SJCRH30 (cell line): ENCODE measurements around the gene FGF6. TPM values are rescaled to one million over a fixed set of nuclear protein-coding genes. Genes with fewer than 3 reads are reported as not detected.
"Not testable (repeated sequence)": the region's sequence is repeated elsewhere in the genome, so short reads cannot be mapped to it uniquely, and the experiment has no call there.

Source experiments
- DNase-seq, 2 experiments: peaks; one replicate each; pipeline ENCODE4 v3.0.0-alpha.2; 2015 to 2020
- H3K27ac ChIP-seq: fragments of 250-450 bp; sonication (Bioruptor Pico); 2 replicates; pipeline ENCODE4 v1.5.1; 2020; ENCODE audit warnings: mild to moderate bottlenecking, moderate library complexity
- H3K27me3 ChIP-seq: fragments of 250-450 bp; sonication (Bioruptor Pico); 2 replicates; pipeline ENCODE4 v1.5.1; 2020; ENCODE audit warnings: mild to moderate bottlenecking, moderate library complexity
- H3K36me3 ChIP-seq: fragments of 250-450 bp; sonication (Bioruptor Pico); 2 replicates; pipeline ENCODE4 v1.5.1; 2020; ENCODE audit warnings: mild to moderate bottlenecking, moderate library complexity
- H3K4me1 ChIP-seq: fragments of 250-450 bp; sonication (Bioruptor Pico); 2 replicates; pipeline ENCODE4 v1.5.1; 2020; ENCODE audit warnings: mild to moderate bottlenecking, moderate library complexity
- H3K4me3 ChIP-seq: fragments of 250-450 bp; sonication (Bioruptor Pico); 2 replicates; pipeline ENCODE4 v1.5.1; 2020; ENCODE audit warnings: mild to moderate bottlenecking, moderate library complexity
- H3K9me3 ChIP-seq: fragments of 250-450 bp; sonication (Bioruptor Pico); replicated peaks from 2 replicates; pipeline ENCODE4 v1.5.1; 2020; ENCODE audit warnings: mild to moderate bottlenecking, moderate library complexity
- total RNA-seq: library from RNA; depleted of rRNA; stranded (reverse); fragments of >200 nt; shearing (Covaris generic); gene quantifications from 2 replicates; pipeline ENCODE4 v1.2.3, GENCODE V29; 2014

FGF6 gene
- total RNA-seq, 1 experiment from 2014 or later, result not detected

GRCh38 chr12:4417936-4418335, 27.7 kb downstream of the FGF6 start:
- no peaks in the 10 kb centered on the region for H3K27me3 ChIP-seq

GRCh38 chr12:4417455-4417854, 28.2 kb downstream of the FGF6 start:
- DNase-seq, result peak; percentile 46 to 66
- Histone ChIP-seq H3K27me3 (no peaks in the 10 kb centered on the region), H3K4me1 (peaks cover 21% of the 10 kb centered on the region), H3K36me3 (no peaks in the 10 kb centered on the region), H3K9me3 (no peaks in the 10 kb centered on the region), H3K4me3 (peak overlapping the region; percentile 30), H3K27ac (peak overlapping the region; percentile 1; the same call in 1 of the 2 replicates)

More at GRCh38 chr12:4417936-4418335, 27.7 kb downstream of the FGF6 start:
- Histone ChIP-seq H3K4me3 (peak overlapping the region; percentile 30), H3K4me1 (peaks cover 21% of the 10 kb centered on the region), H3K36me3 (no peaks in the 10 kb centered on the region), H3K27ac (peak overlapping the region; percentile 1; the same call in 1 of the 2 replicates), H3K9me3 (no peaks in the 10 kb centered on the region)
- DNase-seq, result peak in 1 of 2 experiments; percentile 24

GRCh38 chr12:4416276-4416675, 29.3 kb downstream of the FGF6 start:
- Histone ChIP-seq H3K4me3 (no peak overlapping the region), H3K9me3 (no peaks in the 10 kb centered on the region), H3K4me1 (peaks cover 21% of the 10 kb centered on the region), H3K27ac (no peak overlapping the region), H3K27me3 (no peaks in the 10 kb centered on the region), H3K36me3 (no peaks in the 10 kb centered on the region)
- no peak for DNase-seq

GRCh38 chr12:4412465-4412864, 33.1 kb downstream of the FGF6 start:
- Histone ChIP-seq H3K9me3 (no peaks in the 10 kb centered on the region), H3K4me3 (no peak overlapping the region), H3K36me3 (no peaks in the 10 kb centered on the region), H3K4me1 (peaks cover 14% of the 10 kb centered on the region), H3K27ac (no peak overlapping the region), H3K27me3 (no peaks in the 10 kb centered on the region)
- no peak for DNase-seq

GRCh38 chr12:4412056-4412455, 33.6 kb downstream of the FGF6 start:
- peaks cover 14% of the 10 kb centered on the region for H3K4me1 ChIP-seq
- H3K27me3 ChIP-seq, result no peaks in the 10 kb centered on the region
- no peak overlapping the region for H3K4me3 ChIP-seq
- no peak overlapping the region for H3K27ac ChIP-seq
- DNase-seq, result no peak
- no peaks in the 10 kb centered on the region for H3K36me3 ChIP-seq
- no peaks in the 10 kb centered on the region for H3K9me3 ChIP-seq

- Histone ChIP-seq H3K9me3 (peaks cover 2% of the 10 kb centered on the region; the same call in 1 of the 2 replicates), H3K36me3 (no peaks in the 10 kb centered on the region), H3K4me3 (no peak overlapping the region), H3K27me3 (no peaks in the 10 kb centered on the region), H3K4me1 (no peaks in the 10 kb centered on the region), H3K27ac (no peak overlapping the region)
- DNase-seq, result no peak
Measured at GRCh38 chr12:4407136-4407535, 38.5 kb downstream of the FGF6 start.

- not testable (repeated sequence) for H3K9me3 ChIP-seq, H3K4me1 ChIP-seq, H3K27me3 ChIP-seq, H3K36me3 ChIP-seq, DNase-seq, H3K27ac ChIP-seq, H3K4me3 ChIP-seq
Measured at GRCh38 chr12:4404877-4405637, 40.6 kb downstream of the FGF6 start.

GRCh38 chr12:4402996-4403395, 42.6 kb downstream of the FGF6 start:
- Histone ChIP-seq H3K4me1 (no peaks in the 10 kb centered on the region), H3K36me3 (no peaks in the 10 kb centered on the region), H3K4me3 (no peak overlapping the region), H3K27me3 (0 out of 2 replicates have a peak, but pooled peaks cover 3% of the 10 kb centered on the region), H3K9me3 (peaks cover 2% of the 10 kb centered on the region; the same call in 1 of the 2 replicates), H3K27ac (no peak overlapping the region)
- no peak for DNase-seq

- H3K9me3 ChIP-seq, result peaks cover 2% of the 10 kb centered on the region; the same call in 1 of the 2 replicates
- DNase-seq, result no peak
- H3K4me3 ChIP-seq, result no peak overlapping the region
- H3K27me3 ChIP-seq, result 0 out of 2 replicates have a peak, but pooled peaks cover 5% of the 10 kb centered on the region
- no peaks in the 10 kb centered on the region for H3K36me3 ChIP-seq
- H3K27ac ChIP-seq, result no peak overlapping the region
- H3K4me1 ChIP-seq, result no peaks in the 10 kb centered on the region
Measured at GRCh38 chr12:4401117-4401516, 44.5 kb downstream of the FGF6 start.

- peaks cover 9% of the 10 kb centered on the region; the same call in 1 of the 2 replicates for H3K27me3 ChIP-seq
- no peaks in the 10 kb centered on the region for H3K36me3 ChIP-seq
- no peaks in the 10 kb centered on the region for H3K9me3 ChIP-seq
- H3K4me3 ChIP-seq, result no peak overlapping the region
- no peaks in the 10 kb centered on the region for H3K4me1 ChIP-seq
- no peak for DNase-seq
- no peak overlapping the region for H3K27ac ChIP-seq
Measured at GRCh38 chr12:4395818-4396217, 49.8 kb downstream of the FGF6 start.

- no peak overlapping the region for H3K27ac ChIP-seq
- no peaks in the 10 kb centered on the region for H3K4me1 ChIP-seq
- no peaks in the 10 kb centered on the region for H3K36me3 ChIP-seq
- H3K4me3 ChIP-seq, result no peak overlapping the region
- no peaks in the 10 kb centered on the region for H3K9me3 ChIP-seq
- DNase-seq, result no peak
- peaks cover 7% of the 10 kb centered on the region; the same call in 1 of the 2 replicates for H3K27me3 ChIP-seq
Measured at GRCh38 chr12:4393211-4393610, 52.4 kb downstream of the FGF6 start.

GRCh38 chr12:4392223-4392742, 53.3 kb downstream of the FGF6 start:
- Histone ChIP-seq H3K4me1 (no peaks in the 10 kb centered on the region), H3K4me3 (no peak overlapping the region), H3K27ac (no peak overlapping the region), H3K27me3 (peaks cover 7% of the 10 kb centered on the region; the same call in 1 of the 2 replicates), H3K36me3 (no peaks in the 10 kb centered on the region), H3K9me3 (no peaks in the 10 kb centered on the region)
- DNase-seq, result no peak

GRCh38 chr12:4388662-4389061, 57.0 kb downstream of the FGF6 start:
- no peak overlapping the region for H3K4me3 ChIP-seq
- DNase-seq, result no peak
- no peaks in the 10 kb centered on the region for H3K9me3 ChIP-seq
- H3K27me3 ChIP-seq, result no peaks in the 10 kb centered on the region
- no peak overlapping the region for H3K27ac ChIP-seq
- H3K36me3 ChIP-seq, result no peaks in the 10 kb centered on the region
- no peaks in the 10 kb centered on the region for H3K4me1 ChIP-seq

GRCh38 chr12:4388032-4388431, 57.6 kb downstream of the FGF6 start:
- Histone ChIP-seq H3K27ac (no peak overlapping the region), H3K9me3 (no peaks in the 10 kb centered on the region), H3K27me3 (no peaks in the 10 kb centered on the region), H3K36me3 (no peaks in the 10 kb centered on the region), H3K4me3 (no peak overlapping the region), H3K4me1 (no peaks in the 10 kb centered on the region)
- DNase-seq, result no peak

GRCh38 chr12:4387607-4388006, 58.0 kb downstream of the FGF6 start:
- no peak overlapping the region for H3K4me3 ChIP-seq
- H3K27me3 ChIP-seq, result no peaks in the 10 kb centered on the region
- no peaks in the 10 kb centered on the region for H3K4me1 ChIP-seq
- H3K36me3 ChIP-seq, result no peaks in the 10 kb centered on the region
- no peak for DNase-seq
- no peak overlapping the region for H3K27ac ChIP-seq
- H3K9me3 ChIP-seq, result no peaks in the 10 kb centered on the region
